Neutrophil (primary cell): ENCODE measurements around the gene UBALD1.

Source experiments
- H3K27ac ChIP-seq: fragments of 200-600 bp; sonication (generic); 2 replicates; pipeline ENCODE4 v1.5.1; 2016; ENCODE audit warnings: mild to moderate bottlenecking, moderate library complexity
- H3K27me3 ChIP-seq: fragments of 200-600 bp; sonication (generic); 2 replicates; pipeline ENCODE4 v1.6.0; 2016; ENCODE audit warnings: mild to moderate bottlenecking
- H3K36me3 ChIP-seq: fragments of 200-600 bp; sonication (generic); 2 replicates; pipeline ENCODE4 v1.5.1; 2017
- H3K4me1 ChIP-seq, 2 experiments: fragments of 200-600 bp in 1 of 2; sonication (generic) in 1 of 2; 1 replicate in 1 of 2; 2 replicates in 1 of 2; pipeline versions ENCODE4 v1.5.1 to v1.6.1; 2013 to 2016; ENCODE audit warnings: low read depth in 1 of 2, low read length in 1 of 2, mild to moderate bottlenecking in 1 of 2, moderate library complexity in 1 of 2; ENCODE audit not compliant: control insufficient read depth in 1 of 2, insufficient read depth in 1 of 2
- H3K4me3 ChIP-seq, 2 experiments: fragments of 200-600 bp in 1 of 2; sonication (generic) in 1 of 2; 1 replicate in 1 of 2; 2 replicates in 1 of 2; pipeline ENCODE4 v1.5.1; 2013 to 2016; ENCODE audit warnings: low read depth in 1 of 2, low read length in 1 of 2, mild to moderate bottlenecking in 1 of 2, moderate library complexity in 1 of 2
- H3K9me3 ChIP-seq: fragments of 200-600 bp; sonication (generic); 2 replicates; pipeline ENCODE4 v1.5.1; 2016
- CTCF ChIP-seq: fragments of 200-600 bp; sonication (generic); IDR thresholded peaks from 2 replicates; pipeline ENCODE4 v1.5.1; 2016; ENCODE audit warnings: antibody characterized with exemption

The UBALD1 gene

GRCh38 chr16:4648917-4649316 lies 34.2 kb upstream of the UBALD1 start:
- H3K27me3 ChIP-seq, result no peaks in the 10 kb centered on the region
- H3K36me3 ChIP-seq, result peaks cover 65% of the 10 kb centered on the region
- peaks cover 3 to 11% of the 10 kb centered on the region in 2 experiments for H3K4me1 ChIP-seq
- H3K27ac ChIP-seq, result peak overlapping the region; percentile 69
- no peak for TF ChIP-seq CTCF
- no peak overlapping the region for H3K4me3 ChIP-seq
- H3K9me3 ChIP-seq, result no peaks in the 10 kb centered on the region

GRCh38 chr16:4647644-4647980 lies 32.9 kb upstream of the UBALD1 start:
- Histone ChIP-seq H3K4me1 (peaks cover 4 to 11% of the 10 kb centered on the region in 2 experiments), H3K36me3 (peaks cover 52% of the 10 kb centered on the region), H3K27ac (peak overlapping the region; percentile 3), H3K4me3 (no peak overlapping the region), H3K9me3 (no peaks in the 10 kb centered on the region), H3K27me3 (no peaks in the 10 kb centered on the region)
- no peak for TF ChIP-seq CTCF

- TF ChIP-seq CTCF, result no peak
- H3K4me1 ChIP-seq, result peaks cover 10 to 17% of the 10 kb centered on the region in 2 experiments
- no peaks in the 10 kb centered on the region for H3K27me3 ChIP-seq
- H3K27ac ChIP-seq, result peak overlapping the region; percentile 10
- H3K4me3 ChIP-seq, result no peak overlapping the region
- peaks cover 46% of the 10 kb centered on the region for H3K36me3 ChIP-seq
- no peaks in the 10 kb centered on the region for H3K9me3 ChIP-seq
Measured at GRCh38 chr16:4646773-4647643, 32.3 kb upstream of the UBALD1 start.

- peak overlapping the region; percentile 79 for H3K27ac ChIP-seq
Measured at GRCh38 chr16:4641895-4642294, 27.2 kb upstream of the UBALD1 start.

GRCh38 chr16:4641306-4641687 lies 26.6 kb upstream of the UBALD1 start:
- peaks cover 38 to 41% of the 10 kb centered on the region in 2 experiments for H3K4me1 ChIP-seq
- TF ChIP-seq CTCF, result no peak
- H3K4me3 ChIP-seq, result no peak overlapping the region
- H3K27ac ChIP-seq, result peak overlapping the region; percentile 79
- no peaks in the 10 kb centered on the region for H3K9me3 ChIP-seq
- no peaks in the 10 kb centered on the region for H3K27me3 ChIP-seq
- peaks cover 44% of the 10 kb centered on the region for H3K36me3 ChIP-seq

More at GRCh38 chr16:4641895-4642294, 27.2 kb upstream of the UBALD1 start:
- Histone ChIP-seq H3K9me3 (no peaks in the 10 kb centered on the region), H3K4me1 (peaks cover 32 to 35% of the 10 kb centered on the region in 2 experiments), H3K36me3 (peaks cover 50% of the 10 kb centered on the region), H3K27me3 (no peaks in the 10 kb centered on the region), H3K4me3 (peak overlapping the region; percentile 25 to 41)
- no peak for TF ChIP-seq CTCF
